ENCODE measurements around the gene STX2. TPM values are rescaled to one million over a fixed set of nuclear protein-coding genes. Genes with fewer than 3 reads are reported as not detected.
"Not testable (repeated sequence)": the region's sequence is repeated elsewhere in the genome, so short reads cannot be mapped to it uniquely, and the experiment has no call there.

Gene STX2
- total and polyA plus RNA-seq, 9 donors: 14.6 to 24.7 (median 17.9) TPM

DNA sequence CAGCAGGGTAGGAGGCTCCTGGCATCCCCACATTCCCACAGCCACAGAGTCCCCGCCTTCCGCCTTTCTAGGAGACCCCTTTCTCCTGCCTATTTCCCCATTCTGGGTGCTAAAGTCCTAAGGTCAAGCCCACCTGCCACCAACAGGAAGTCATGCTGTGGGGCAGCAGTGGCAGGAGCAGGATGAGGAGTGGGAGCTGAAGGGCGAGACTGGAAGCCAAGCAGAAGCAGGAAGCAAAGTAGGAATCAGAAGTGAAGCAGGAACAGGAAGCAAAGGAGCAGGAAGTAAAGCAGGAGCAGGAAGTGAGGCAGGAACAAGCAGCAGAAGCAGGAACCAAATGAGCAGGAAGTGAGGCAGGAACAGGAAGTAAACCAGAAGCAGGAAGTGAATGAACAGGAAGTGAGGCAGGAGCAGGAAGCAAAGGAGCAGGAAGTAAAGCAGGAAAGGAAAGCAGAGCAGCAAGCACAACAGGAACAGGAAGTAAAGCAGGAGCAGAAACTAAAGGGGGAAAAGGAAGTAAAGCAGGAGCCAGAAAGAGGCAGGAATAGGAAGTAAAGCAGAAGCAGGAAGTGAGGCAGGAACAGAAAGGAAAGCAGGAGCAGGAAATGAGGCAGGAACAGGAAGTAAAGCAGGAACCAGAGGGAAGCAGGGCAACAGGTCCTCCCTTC, 84.7 kb downstream of the STX2 start:
- Histone ChIP-seq H3K27me3 (ENCODE audit: control insufficient read depth, insufficient read depth, low read length) (peaks cover 8% of the 10 kb centered on the region), H3K4me1 (ENCODE audit: control insufficient read depth, insufficient read depth, low read length) (no peaks in the 10 kb centered on the region), H3K36me3 (ENCODE audit: control insufficient read depth, insufficient read depth, low read length) (no peaks in the 10 kb centered on the region), H3K27ac (ENCODE audit: low read length) (no peak overlapping the region), H3K9me3 (replicated peaks; ENCODE audit: control insufficient read depth, low read depth, low read length) (no peaks in the 10 kb centered on the region), H3K4me3 (ENCODE audit: low read length) (no peak overlapping the region)
- WGBS (ENCODE audit: insufficient coverage): 50% methylated on average over 1 of the region's 3 CpGs
- no peak for DNase-seq

DNA sequence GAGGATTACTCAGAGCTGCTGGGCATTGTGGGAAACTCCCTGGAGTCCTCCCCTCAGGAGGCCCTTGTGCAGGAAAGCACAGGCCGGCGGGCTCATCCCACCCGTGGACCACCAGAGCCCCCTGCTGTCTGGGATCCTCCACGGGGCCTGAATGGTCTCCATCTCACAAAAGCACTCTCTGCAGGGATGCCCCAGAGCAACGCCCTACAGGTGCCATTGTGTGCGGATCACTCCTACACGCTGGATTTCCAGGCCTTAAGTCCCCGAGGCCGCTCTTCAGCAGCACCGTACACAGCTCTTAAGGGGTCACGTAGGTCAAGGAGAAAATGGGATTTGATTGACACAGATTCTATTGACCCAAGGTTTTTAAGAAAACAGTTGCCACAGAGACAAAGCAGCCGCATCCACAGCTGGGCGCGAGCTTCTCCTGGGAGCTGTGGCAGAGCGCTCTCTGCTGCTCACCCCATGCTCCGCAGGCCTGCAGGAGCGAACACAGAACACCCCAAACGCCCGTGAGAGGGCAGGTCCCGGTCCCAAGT, 86.3 kb downstream of the STX2 start:
- Histone ChIP-seq H3K27ac (ENCODE audit: low read length) (no peak overlapping the region), H3K27me3 (ENCODE audit: control insufficient read depth, insufficient read depth, low read length) (peaks cover 11% of the 10 kb centered on the region), H3K4me1 (ENCODE audit: control insufficient read depth, insufficient read depth, low read length) (peaks cover 3% of the 10 kb centered on the region), H3K36me3 (ENCODE audit: control insufficient read depth, insufficient read depth, low read length) (no peaks in the 10 kb centered on the region), H3K4me3 (ENCODE audit: low read length) (no peak overlapping the region), H3K9me3 (replicated peaks; ENCODE audit: control insufficient read depth, low read depth, low read length) (no peaks in the 10 kb centered on the region)
- no peak for DNase-seq
- WGBS (ENCODE audit: insufficient coverage): 38% methylated on average over 19 of the region's 20 CpGs

DNA sequence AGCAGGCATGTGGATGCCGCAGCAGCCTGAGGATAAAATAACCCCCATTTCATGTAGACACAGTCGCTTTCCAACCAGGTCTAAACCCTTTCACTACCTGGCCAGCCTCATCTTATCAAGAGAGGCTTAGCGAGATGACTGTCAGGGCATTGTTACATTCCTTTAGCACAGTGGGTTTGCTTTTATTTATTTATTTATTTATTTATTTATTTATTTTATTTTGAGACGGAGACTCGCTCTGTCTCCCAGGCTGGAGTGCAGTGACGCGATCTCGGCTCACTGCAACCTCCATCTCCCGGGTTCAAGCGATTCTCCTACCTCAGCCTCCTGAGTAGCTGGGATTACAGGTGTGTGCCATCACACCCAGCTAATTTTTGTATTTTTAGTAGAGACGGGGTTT, 87.0 kb downstream of the STX2 start:
- DNase-seq; H3K4me3 ChIP-seq (ENCODE audit: low read length); H3K36me3 ChIP-seq (ENCODE audit: control insufficient read depth, insufficient read depth, low read length); H3K9me3 ChIP-seq (replicated peaks; ENCODE audit: control insufficient read depth, low read depth, low read length); H3K27ac ChIP-seq (ENCODE audit: low read length); H3K4me1 ChIP-seq (ENCODE audit: control insufficient read depth, insufficient read depth, low read length): not testable (repeated sequence)
- H3K27me3 ChIP-seq (ENCODE audit: control insufficient read depth, insufficient read depth, low read length): peaks cover 11% of the 10 kb centered on the region
- WGBS (ENCODE audit: insufficient coverage): 74% methylated on average over 8 of the region's 11 CpGs

DNA sequence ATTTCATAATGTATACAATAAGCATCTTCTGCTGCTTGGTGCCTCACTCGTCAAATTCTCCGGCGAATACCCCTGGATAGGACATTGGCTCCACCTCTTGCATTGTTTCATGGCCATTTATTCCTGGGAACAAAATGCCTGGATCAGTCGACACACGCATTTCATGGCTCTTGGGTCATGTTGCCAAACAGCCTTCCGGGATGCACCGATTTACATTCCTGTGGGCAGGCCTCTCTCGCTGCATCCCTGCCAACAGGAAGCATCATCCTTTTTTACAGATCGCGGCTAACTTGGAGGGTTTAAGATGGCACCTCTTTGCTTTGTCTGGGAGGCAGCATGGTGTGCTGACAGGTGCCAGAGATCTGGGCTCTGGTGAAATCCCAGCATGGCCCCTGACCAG, 90.3 kb downstream of the STX2 start:
- WGBS (ENCODE audit: insufficient coverage): 54% methylated on average over 10 of the region's 10 CpGs
- Histone ChIP-seq H3K27me3 (ENCODE audit: control insufficient read depth, insufficient read depth, low read length) (peaks cover 15% of the 10 kb centered on the region), H3K4me3 (ENCODE audit: low read length) (no peak overlapping the region), H3K27ac (ENCODE audit: low read length) (no peak overlapping the region), H3K4me1 (ENCODE audit: control insufficient read depth, insufficient read depth, low read length) (peaks cover 5% of the 10 kb centered on the region), H3K9me3 (replicated peaks; ENCODE audit: control insufficient read depth, low read depth, low read length) (no peaks in the 10 kb centered on the region), H3K36me3 (ENCODE audit: control insufficient read depth, insufficient read depth, low read length) (no peaks in the 10 kb centered on the region)
- DNase-seq: no peak

DNA sequence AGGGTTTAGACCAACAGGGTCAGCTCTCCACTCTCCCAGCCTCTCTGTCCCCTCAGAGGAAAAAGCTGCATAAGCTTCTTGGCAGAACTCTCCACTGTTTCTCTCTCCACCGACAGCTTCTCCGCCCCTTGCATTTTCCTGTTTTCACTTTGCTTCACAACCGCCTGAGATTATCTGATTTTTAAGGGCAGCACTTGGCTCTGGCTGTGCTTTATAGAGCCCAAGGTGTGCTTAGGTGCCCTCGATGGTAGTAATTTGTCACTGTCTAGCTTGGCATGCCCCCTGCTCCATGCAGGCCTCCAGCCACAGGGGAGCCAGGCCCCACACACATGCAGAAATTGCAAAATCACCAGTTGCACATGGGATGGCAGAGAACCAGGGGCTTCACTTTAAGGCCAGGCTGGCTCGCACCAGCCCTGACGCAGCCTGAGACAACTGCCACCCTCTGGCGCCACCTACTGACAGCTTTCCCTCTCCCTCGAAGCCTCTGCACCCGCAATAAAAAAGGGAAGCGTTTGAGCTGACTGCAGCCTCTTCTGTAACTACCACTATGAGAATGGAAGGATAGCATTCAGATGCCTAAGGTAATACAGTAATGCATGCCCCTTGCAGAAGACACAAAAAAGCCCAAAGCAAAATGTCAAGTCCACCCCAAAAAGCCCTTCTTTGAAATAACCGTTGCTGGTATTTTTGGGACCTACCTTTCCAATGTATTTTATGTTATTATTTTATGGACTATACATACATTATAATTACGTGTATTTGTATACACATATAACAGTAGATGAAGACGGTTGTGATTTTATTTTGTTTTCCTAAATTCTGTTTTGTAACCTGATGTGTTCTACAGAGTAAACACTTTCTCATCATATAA, 90.9 kb downstream of the STX2 start:
- Histone ChIP-seq H3K36me3 (ENCODE audit: control insufficient read depth, insufficient read depth, low read length) (no peaks in the 10 kb centered on the region), H3K27me3 (ENCODE audit: control insufficient read depth, insufficient read depth, low read length) (peaks cover 15% of the 10 kb centered on the region), H3K4me1 (ENCODE audit: control insufficient read depth, insufficient read depth, low read length) (peaks cover 5% of the 10 kb centered on the region), H3K9me3 (replicated peaks; ENCODE audit: control insufficient read depth, low read depth, low read length) (no peaks in the 10 kb centered on the region), H3K27ac (ENCODE audit: low read length) (no peak overlapping the region), H3K4me3 (ENCODE audit: low read length) (no peak overlapping the region)
- DNase-seq: peak; percentile 81
- WGBS (ENCODE audit: insufficient coverage): 0% methylated on average over 2 of the region's 13 CpGs

DNA sequence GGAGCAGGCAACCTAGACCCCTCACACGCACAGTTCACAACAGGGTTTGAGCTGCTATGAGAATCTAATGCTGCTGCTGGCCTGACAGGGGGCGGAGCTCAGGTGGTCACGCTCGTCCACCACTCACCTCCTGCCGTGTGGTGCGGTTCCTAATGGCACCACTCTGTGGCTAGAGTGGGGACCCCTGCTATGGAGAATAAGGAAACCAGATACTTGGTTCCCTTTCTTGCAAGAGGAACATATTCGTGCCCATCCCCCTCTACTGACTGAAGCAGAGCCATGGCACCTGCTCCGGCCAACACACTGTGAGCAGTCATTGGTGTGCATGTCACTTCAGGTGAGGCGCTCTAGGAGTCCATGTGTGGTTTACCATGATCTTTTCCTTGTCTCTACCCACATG, 92.5 kb downstream of the STX2 start:
- peaks cover 9% of the 10 kb centered on the region for H3K27me3 ChIP-seq (ENCODE audit: control insufficient read depth, insufficient read depth, low read length)
- 82% methylated on average over 8 of the region's 9 CpGs for whole genome bisulfite sequencing (ENCODE audit: insufficient coverage)
- no peak overlapping the region for H3K4me3 ChIP-seq (ENCODE audit: low read length)
- DNase-seq: no peak
- H3K4me1 ChIP-seq (ENCODE audit: control insufficient read depth, insufficient read depth, low read length): peaks cover 5% of the 10 kb centered on the region
- no peaks in the 10 kb centered on the region for H3K9me3 ChIP-seq (replicated peaks; ENCODE audit: control insufficient read depth, low read depth, low read length)
- H3K27ac ChIP-seq (ENCODE audit: low read length): no peak overlapping the region
- H3K36me3 ChIP-seq (ENCODE audit: control insufficient read depth, insufficient read depth, low read length): no peaks in the 10 kb centered on the region

DNA sequence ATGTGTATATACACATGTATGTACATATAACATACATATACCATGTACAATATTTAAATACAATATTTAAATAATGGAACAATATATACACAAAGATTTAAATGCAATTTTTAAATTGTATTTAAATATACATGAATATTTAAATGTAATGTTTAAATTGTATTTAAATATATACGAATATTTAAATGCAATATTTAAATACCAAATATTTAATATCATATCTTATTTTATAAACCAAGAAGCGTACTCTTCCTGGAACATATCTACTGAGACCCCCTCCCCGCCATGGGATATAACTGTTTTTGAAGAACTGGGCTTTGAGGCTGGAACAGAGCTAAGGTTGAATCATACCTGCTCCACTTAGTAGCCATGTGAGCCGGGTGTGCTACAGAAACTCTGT, 93.1 kb downstream of the STX2 start:
- no peak overlapping the region for H3K27ac ChIP-seq (ENCODE audit: low read length)
- peaks cover 5% of the 10 kb centered on the region for H3K4me1 ChIP-seq (ENCODE audit: control insufficient read depth, insufficient read depth, low read length)
- H3K36me3 ChIP-seq (ENCODE audit: control insufficient read depth, insufficient read depth, low read length): no peaks in the 10 kb centered on the region
- H3K4me3 ChIP-seq (ENCODE audit: low read length): no peak overlapping the region
- no peak for DNase-seq
- peaks cover 8% of the 10 kb centered on the region for H3K27me3 ChIP-seq (ENCODE audit: control insufficient read depth, insufficient read depth, low read length)
- no peaks in the 10 kb centered on the region for H3K9me3 ChIP-seq (replicated peaks; ENCODE audit: control insufficient read depth, low read depth, low read length)
- 90% methylated on average over 1 of the region's 4 CpGs for WGBS (ENCODE audit: insufficient coverage)

DNA sequence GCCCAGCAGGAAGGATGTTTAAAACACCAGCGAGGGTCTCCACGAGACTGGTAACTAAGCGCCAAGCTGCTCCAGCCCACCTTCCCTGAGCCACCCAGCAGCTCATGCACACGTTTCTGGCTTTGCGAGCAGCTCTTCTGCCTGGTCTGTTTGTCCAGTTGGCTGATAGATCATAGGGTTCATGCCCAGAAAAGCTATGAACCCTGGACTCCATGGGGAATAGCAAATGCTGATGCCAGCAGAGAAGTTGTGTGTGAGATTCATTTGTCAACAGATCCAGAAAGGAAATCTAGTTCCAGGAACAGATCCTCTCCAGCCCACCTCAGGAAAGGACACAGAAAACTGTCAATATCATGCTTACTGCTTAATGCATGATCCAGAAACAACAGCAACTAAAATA, 94.8 kb downstream of the STX2 start:
- Histone ChIP-seq H3K36me3 (ENCODE audit: control insufficient read depth, insufficient read depth, low read length) (no peaks in the 10 kb centered on the region), H3K27me3 (ENCODE audit: control insufficient read depth, insufficient read depth, low read length) (peaks cover 7% of the 10 kb centered on the region), H3K9me3 (replicated peaks; ENCODE audit: control insufficient read depth, low read depth, low read length) (no peaks in the 10 kb centered on the region), H3K4me1 (ENCODE audit: control insufficient read depth, insufficient read depth, low read length) (peaks cover 5% of the 10 kb centered on the region), H3K27ac (ENCODE audit: low read length) (no peak overlapping the region), H3K4me3 (ENCODE audit: low read length) (no peak overlapping the region)
- WGBS (ENCODE audit: insufficient coverage): 75% methylated on average over 3 of the region's 5 CpGs
- no peak for DNase-seq

DNA sequence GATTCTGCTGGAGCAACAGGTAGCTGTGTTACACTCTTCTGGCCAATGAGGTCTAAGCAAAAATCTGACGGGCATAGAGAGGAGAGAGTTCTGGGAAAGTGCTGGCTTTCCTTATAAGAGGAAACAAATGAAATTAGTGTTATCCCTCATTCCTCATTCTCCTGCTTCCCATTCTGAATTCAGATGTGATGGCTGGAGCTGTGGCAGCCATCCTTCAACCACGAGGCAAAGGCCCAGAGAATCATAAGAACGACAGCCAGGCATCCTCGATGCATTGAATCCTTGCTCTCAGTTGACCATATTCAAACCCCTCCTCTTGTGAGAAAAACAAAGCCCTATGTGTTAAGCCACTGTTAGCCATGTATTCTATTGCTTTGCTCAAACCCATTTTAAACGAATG, 95.4 kb downstream of the STX2 start:
- H3K27ac ChIP-seq (ENCODE audit: low read length): no peak overlapping the region
- peaks cover 7% of the 10 kb centered on the region for H3K27me3 ChIP-seq (ENCODE audit: control insufficient read depth, insufficient read depth, low read length)
- WGBS (ENCODE audit: insufficient coverage): 96% methylated on average over 3 of the region's 5 CpGs
- no peak overlapping the region for H3K4me3 ChIP-seq (ENCODE audit: low read length)
- no peaks in the 10 kb centered on the region for H3K36me3 ChIP-seq (ENCODE audit: control insufficient read depth, insufficient read depth, low read length)
- DNase-seq: no peak
- no peaks in the 10 kb centered on the region for H3K9me3 ChIP-seq (replicated peaks; ENCODE audit: control insufficient read depth, low read depth, low read length)
- peaks cover 5% of the 10 kb centered on the region for H3K4me1 ChIP-seq (ENCODE audit: control insufficient read depth, insufficient read depth, low read length)

DNA sequence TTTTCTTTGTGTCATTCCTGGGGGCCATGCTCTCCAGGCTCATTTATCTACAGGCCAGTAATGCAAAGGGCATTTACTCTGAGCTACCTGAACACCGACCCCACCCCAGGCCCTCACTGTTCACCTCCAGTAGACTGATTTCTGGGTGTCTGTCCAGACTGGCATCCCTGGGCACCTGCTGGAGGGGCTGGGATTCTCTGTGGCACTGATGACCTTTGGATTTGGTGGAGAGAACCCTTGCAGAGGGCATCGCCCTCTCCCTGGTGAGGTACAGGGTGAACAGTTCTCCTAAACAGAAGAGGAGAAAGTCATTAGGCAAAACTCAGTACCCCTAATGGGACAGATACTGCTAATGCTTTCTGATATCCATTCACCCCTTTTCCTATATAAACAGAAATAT, 95.9 kb downstream of the STX2 start:
- Histone ChIP-seq H3K4me3 (ENCODE audit: low read length) (no peak overlapping the region), H3K27me3 (ENCODE audit: control insufficient read depth, insufficient read depth, low read length) (peaks cover 7% of the 10 kb centered on the region), H3K36me3 (ENCODE audit: control insufficient read depth, insufficient read depth, low read length) (no peaks in the 10 kb centered on the region), H3K4me1 (ENCODE audit: control insufficient read depth, insufficient read depth, low read length) (peaks cover 5% of the 10 kb centered on the region), H3K27ac (ENCODE audit: low read length) (no peak overlapping the region), H3K9me3 (replicated peaks; ENCODE audit: control insufficient read depth, low read depth, low read length) (no peaks in the 10 kb centered on the region)
- no CpG with 5 or more reads among the region's 2 CpGs for WGBS (ENCODE audit: insufficient coverage)
- DNase-seq: no peak
